DMS114 treated with DMSO at 0.1 percent for 48 hours (cell line): ENCODE measurements around the gene PNN.

ENCODE experiments used
- DNase-seq: peaks from one replicate; lab custom pipeline; 2025; ENCODE audit not compliant: unreplicated experiment; lab: John Stamatoyannopoulos, UW

The PNN gene

DNA sequence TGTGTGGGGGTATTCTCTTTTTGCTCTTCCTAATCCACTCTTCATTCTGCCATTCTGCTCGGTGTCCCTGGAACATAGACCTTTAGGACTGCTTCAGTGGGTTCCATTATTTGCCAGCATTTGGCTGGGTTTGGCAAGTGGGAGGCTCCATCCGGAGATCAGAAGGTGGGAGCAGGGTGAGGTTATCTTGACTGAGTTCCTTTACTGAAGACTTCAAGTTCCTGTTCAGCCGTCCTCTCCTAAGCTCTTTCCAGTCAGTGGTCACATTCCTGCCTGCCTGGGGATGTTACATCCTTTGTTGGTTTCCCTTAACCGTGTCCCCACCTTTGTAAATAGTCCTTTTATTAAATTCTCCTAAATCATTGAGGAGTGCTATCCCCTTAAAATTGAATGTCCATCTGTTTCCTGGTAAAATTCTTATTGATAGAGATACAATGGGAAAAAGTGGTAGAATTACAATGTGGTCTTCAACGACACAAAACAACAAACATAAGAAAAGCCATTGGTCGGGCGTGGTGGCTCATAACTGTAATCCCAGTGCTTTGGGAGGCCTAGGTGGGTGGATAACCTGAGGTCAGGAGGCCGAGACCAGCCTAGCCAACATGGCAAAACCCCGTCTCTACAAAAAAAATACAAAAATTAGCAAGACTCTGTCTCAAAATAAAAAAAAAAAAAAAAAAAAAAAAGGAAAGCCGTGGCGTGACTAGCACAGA is 53.6 kb downstream of the PNN start:
- no peak for DNase-seq

DNA sequence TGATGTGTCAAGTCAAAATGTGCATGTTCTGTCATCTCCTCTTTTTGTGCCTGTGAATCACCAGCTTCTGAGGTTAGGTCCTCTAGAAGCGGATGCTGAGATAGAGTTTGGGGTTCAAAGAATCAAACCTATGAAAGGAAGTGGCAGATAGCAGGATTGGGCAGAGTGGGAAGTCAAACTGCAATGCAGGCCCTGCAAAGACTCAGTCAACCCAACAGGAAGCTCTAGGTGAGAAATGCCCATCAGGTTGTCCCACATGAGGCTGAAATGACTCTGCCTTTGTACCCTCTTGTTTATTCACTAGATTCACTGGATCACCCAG is 54.1 kb downstream of the PNN start:
- DNase-seq, result no peak

DNA sequence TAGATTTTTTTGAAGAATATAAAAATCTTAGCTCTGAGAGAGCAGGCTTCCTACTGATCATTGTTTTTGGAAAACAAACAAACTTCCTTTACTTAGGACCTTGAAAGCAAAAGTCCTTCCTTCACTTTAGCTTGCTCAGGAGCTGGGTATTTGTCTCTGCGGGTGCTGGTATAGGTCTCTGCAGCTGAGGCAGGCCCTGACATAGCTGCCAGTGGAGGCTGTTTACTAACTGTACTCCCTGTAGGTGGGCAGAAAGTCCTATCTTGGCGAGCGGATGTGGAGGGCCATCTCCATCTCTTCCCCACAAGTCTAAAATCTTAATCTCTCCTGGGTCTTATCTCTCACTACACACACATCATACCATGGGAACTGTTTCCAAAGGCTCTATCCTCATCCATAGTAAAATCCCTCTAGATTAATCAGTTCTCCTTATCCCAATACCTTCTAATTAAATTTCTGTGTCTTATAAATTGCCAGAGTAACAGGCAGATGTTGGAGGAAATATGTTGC is 54.6 kb downstream of the PNN start:
- DNase-seq, result no peak

DNA sequence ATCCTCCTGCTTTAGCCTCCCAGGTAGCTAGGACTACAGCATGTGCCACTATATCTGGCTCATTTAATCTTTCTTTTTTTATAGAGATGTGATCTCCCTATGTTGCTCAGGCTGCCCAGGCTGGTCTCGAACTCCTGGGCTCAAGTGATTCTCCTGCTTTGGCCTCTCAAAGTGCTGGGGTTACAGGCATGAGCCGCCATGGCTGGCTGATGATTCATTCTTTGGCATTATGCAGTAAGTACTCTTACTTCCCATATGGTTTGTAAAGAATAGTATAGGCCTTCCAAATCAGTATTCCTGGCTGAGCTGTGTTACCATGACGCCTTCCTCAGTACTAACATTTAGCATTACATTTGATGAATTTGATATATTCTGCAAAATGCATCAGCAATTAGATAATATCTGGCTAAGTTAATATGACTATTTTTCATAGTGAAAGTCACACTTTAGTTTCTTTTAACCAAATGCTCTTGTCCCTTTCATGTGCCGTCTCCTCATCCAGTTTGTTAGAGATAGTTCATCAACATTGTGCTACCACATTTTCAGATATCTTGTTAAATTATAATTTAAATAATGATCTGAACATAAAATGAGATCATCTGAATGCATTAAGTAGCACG is 55.5 kb downstream of the PNN start:
- DNase-seq, result no peak

DNA sequence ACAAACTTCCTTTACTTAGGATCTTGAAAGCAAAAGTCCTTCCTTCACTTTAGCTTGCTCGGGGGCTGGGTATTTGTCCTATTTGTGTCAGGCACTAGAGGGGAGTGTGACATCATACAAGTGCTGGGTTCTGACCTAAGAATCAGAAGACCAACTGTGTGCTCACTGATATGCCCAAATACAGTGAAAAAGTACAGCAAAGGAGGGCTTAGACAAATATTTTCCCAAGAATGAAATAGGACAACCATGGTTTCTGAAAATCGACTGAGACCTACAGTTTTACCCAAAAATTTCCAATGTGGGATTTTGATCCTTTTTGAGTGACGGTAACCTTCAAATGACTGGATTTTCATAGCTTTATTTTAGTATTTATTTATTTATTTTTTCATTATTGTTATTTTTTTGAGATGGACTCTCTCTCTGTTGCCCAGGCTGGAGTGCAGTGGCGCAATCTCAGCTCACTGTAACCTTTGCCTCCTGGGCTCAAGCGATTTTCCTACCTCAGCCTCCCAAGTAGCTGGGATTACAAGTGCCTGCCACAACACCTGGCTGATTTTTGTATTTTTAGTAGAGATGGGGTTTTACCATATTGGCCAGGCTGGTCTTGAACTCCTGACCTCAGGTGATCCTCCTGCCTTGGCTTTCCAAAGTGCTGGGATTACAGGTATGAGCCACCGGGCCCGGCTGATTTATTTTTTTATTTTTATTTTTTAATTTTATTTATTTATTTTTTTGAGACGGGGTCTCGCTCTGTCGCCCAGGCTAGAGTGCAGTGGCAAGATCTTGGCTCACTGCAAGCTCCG is 56.9 kb downstream of the PNN start:
- DNase-seq, result peak; percentile 15
